Fibroblast of lung (primary cell): ENCODE data around the gene PUDP. TPM values are rescaled to one million over a fixed set of nuclear protein-coding genes. Genes with fewer than 3 reads are reported as not detected.
A peak's percentile ranks its signal among the peaks of the same experiment; 100 is the strongest.

ENCODE experiments used
- DNase-seq, 2 donors: peaks; one replicate each; pipeline versions ENCODE4 v3.0.0 to v3.0.0-alpha.2; 2010; ENCODE audit warnings: low read depth in 2 of 2
- H2AFZ ChIP-seq: 2 replicates; pipeline ENCODE4 v1.5.1; 2012; ENCODE audit warnings: low read length, control low read depth, inconsistent platforms
- H3K27ac ChIP-seq: 2 replicates; pipeline ENCODE4 v1.5.1; 2011; ENCODE audit warnings: low read length, control low read depth; ENCODE audit not compliant: insufficient read depth
- H3K27me3 ChIP-seq: 2 replicates; pipeline ENCODE4 v1.5.1; 2011; ENCODE audit warnings: mild to moderate bottlenecking, low read length; ENCODE audit not compliant: control insufficient read depth, insufficient read depth
- H3K36me3 ChIP-seq: 2 replicates; pipeline ENCODE4 v1.5.1; 2011; ENCODE audit warnings: low read length; ENCODE audit not compliant: control insufficient read depth, insufficient read depth
- H3K4me1 ChIP-seq: 2 replicates; pipeline ENCODE4 v1.5.1; 2011; ENCODE audit warnings: low read length; ENCODE audit not compliant: control insufficient read depth, insufficient read depth; ENCODE audit errors: extremely low read depth
- H3K4me2 ChIP-seq: 2 replicates; pipeline ENCODE4 v1.5.1; 2011; ENCODE audit warnings: low read length, control low read depth; ENCODE audit not compliant: insufficient read depth; ENCODE audit errors: extremely low read depth
- H3K4me3 ChIP-seq, 4 experiments: fragments of 200-600 bp in 1 of 4; sonication (generic) in 1 of 4; replicated peaks in 1 of 4; 2 replicates each; pipeline ENCODE4 v1.5.1; 2011 to 2016; ENCODE audit warnings: low read length in 4 of 4, low read depth in 3 of 4, mild to moderate bottlenecking in 3 of 4, control low read depth in 2 of 4, inconsistent platforms in 1 of 4, mixed read lengths in 1 of 4; ENCODE audit not compliant: insufficient read depth in 1 of 4; ENCODE audit errors: control extremely low read depth in 1 of 4
- H3K79me2 ChIP-seq: 2 replicates; pipeline ENCODE4 v1.5.1; 2012; ENCODE audit warnings: mild to moderate bottlenecking, low read length, inconsistent platforms; ENCODE audit not compliant: control insufficient read depth, insufficient read depth
- H3K9ac ChIP-seq: 2 replicates; pipeline ENCODE4 v1.5.1; 2011; ENCODE audit warnings: mild to moderate bottlenecking, low read length, control low read depth; ENCODE audit not compliant: insufficient read depth
- H3K9me3 ChIP-seq: 2 replicates; pipeline ENCODE4 v1.5.1; 2012; ENCODE audit warnings: low read depth, low read length; ENCODE audit not compliant: control insufficient read depth, insufficient read depth
- H4K20me1 ChIP-seq: 2 replicates; pipeline ENCODE4 v1.5.1; 2011; ENCODE audit warnings: low read length; ENCODE audit not compliant: control insufficient read depth, insufficient read depth; ENCODE audit errors: extremely low read depth
- CTCF ChIP-seq, 2 donors: IDR thresholded peaks in 1 of 2; conservative IDR thresholded peaks in 1 of 2; 1 replicate in 1 of 2; 2 replicates in 1 of 2; pipeline ENCODE4 v1.5.1; 2011 to 2012; ENCODE audit warnings: low read length in 2 of 2, control low read depth in 1 of 2, inconsistent platforms in 1 of 2, low read depth in 1 of 2, mild to moderate bottlenecking in 1 of 2
- EZH2 ChIP-seq: IDR thresholded peaks from 2 replicates; pipeline ENCODE4 v1.5.1; 2012; ENCODE audit warnings: low read length, control low read depth, mild to moderate bottlenecking; ENCODE audit errors: missing control alignments
- polyA plus RNA-seq, 2 donors: library from polyadenylated mRNA; depleted of rRNA in 1 of 2; stranded (reverse) in 1 of 2; unstranded in 1 of 2; fragments of >200 nt; gene quantifications; 2 replicates each; pipeline ENCODE4 v1.2.1, GENCODE V29; 2011 to 2012; ENCODE audit warnings: missing spikeins in 1 of 2
- total RNA-seq: library from RNA; depleted of rRNA; stranded (reverse); fragments of >200 nt; gene quantifications from 2 replicates; pipeline ENCODE4 v1.2.1, GENCODE V29; 2014

Gene PUDP
- total and polyA plus RNA-seq, 2 donors (not counting 1 experiment from before 2014, with no cell fraction given): 7.6 to 19.8 TPM

DNA sequence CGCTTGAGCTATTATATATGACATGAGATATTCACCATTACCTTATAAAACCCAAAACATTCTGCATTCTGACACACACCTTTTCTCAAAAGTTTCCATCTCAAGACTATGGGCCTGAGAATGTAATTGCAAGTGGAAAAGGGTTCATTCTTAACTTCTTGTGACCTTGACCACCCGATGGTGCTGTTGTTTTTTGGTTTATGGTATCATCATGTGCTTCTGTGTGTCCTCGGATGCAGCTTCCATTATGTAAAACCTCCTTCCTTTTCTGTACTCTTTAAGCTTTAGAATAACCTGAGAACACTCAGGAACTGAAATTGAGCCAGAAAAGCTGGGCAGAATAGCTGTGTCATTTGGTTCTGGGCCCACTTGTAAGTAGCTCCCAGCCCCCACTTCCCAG is 16.2 kb upstream of the PUDP start:
- H3K4me1 ChIP-seq: no peaks in the 10 kb centered on the region
- DNase-seq: no peak
- H3K9ac ChIP-seq: no peak overlapping the region
- no peak overlapping the region for H3K4me3 ChIP-seq
- TF ChIP-seq EZH2 (no peak), CTCF (conservative IDR thresholded peaks at IDR 0.05 in 1 of 2, IDR thresholded peaks at IDR 0.05 in 1 of 2; ENCODE audit: low read depth in 1 of 2, low read length in 2 of 2) (no peak)
- no peaks in the 10 kb centered on the region for H3K27me3 ChIP-seq
- no peak overlapping the region for H3K27ac ChIP-seq
- no peaks in the 10 kb centered on the region for H3K36me3 ChIP-seq
- H3K79me2 ChIP-seq: no peaks in the 10 kb centered on the region
- H3K4me2 ChIP-seq: no peak overlapping the region
- H2AFZ ChIP-seq: no peak overlapping the region
- no peaks in the 10 kb centered on the region for H3K9me3 ChIP-seq
- H4K20me1 ChIP-seq: no peaks in the 10 kb centered on the region

GRCh38 chrX:7163146-7163677 is 15.3 kb upstream of the PUDP start:
- Histone ChIP-seq H3K4me1 (no peaks in the 10 kb centered on the region), H3K27ac (no peak overlapping the region), H3K79me2 (no peaks in the 10 kb centered on the region), H3K9ac (no peak overlapping the region), H3K27me3 (no peaks in the 10 kb centered on the region), H2AFZ (no peak overlapping the region), H4K20me1 (no peaks in the 10 kb centered on the region), H3K4me3 (no peak overlapping the region), H3K4me2 (no peak overlapping the region), H3K36me3 (no peaks in the 10 kb centered on the region), H3K9me3 (no peaks in the 10 kb centered on the region)
- no peak for DNase-seq
- TF ChIP-seq EZH2: no peak
- TF ChIP-seq CTCF (conservative IDR thresholded peaks at IDR 0.05 in 1 of 2, IDR thresholded peaks at IDR 0.05 in 1 of 2; ENCODE audit: low read depth in 1 of 2, low read length in 2 of 2): no peak

DNA sequence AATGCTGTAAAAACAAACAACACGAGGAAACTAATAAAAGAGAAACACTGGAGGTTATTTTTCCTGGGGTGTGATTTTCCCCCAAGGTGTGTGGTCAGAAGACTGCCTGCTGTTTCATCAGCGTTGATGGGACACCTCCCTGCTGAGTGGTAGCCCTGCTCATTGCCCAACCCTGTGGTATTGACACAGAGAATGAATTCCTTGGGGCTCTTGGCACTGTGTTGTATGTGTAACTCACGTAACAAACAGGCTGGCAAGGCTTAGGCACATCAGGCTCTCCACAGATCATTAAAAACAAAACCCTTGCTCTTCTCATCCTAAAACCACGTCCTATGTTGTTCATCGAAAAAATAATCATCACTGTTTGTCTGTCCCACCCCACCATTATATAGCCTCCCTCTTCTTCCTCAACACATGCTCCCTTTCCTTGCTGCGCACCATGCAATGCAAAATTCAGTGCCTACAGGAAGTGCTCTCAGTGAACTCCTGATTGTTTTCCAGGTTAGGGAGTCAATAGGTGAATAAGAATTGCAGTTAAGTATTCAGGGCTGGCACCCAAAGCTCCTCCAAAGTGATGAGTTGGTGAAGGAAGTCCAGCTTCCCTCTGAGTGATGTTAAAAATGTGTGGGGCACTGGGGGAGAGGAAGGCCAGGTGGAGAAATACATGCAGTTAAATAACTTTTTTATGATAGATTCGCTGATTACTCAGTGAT is 11.4 kb upstream of the PUDP start:
- no peaks in the 10 kb centered on the region for H4K20me1 ChIP-seq
- H2AFZ ChIP-seq: no peak overlapping the region
- H3K27me3 ChIP-seq: no peaks in the 10 kb centered on the region
- no peak overlapping the region for H3K9ac ChIP-seq
- no peak overlapping the region for H3K4me3 ChIP-seq
- H3K4me2 ChIP-seq: no peak overlapping the region
- no peak overlapping the region for H3K27ac ChIP-seq
- TF ChIP-seq CTCF (conservative IDR thresholded peaks at IDR 0.05 in 1 of 2, IDR thresholded peaks at IDR 0.05 in 1 of 2; ENCODE audit: low read depth in 1 of 2, low read length in 2 of 2) (no peak), EZH2 (no peak)
- H3K9me3 ChIP-seq: no peaks in the 10 kb centered on the region
- peak in 1 of 2 donors; percentile 1 for DNase-seq
- H3K79me2 ChIP-seq: no peaks in the 10 kb centered on the region
- no peaks in the 10 kb centered on the region for H3K36me3 ChIP-seq
- no peaks in the 10 kb centered on the region for H3K4me1 ChIP-seq
